Body of pancreas (tissue), 4 donors: ENCODE data around the gene PGC. TPM values are rescaled to one million over a fixed set of nuclear protein-coding genes. Genes with fewer than 3 reads are reported as not detected.

Experiments
- ATAC-seq: fragments of 150-250 bp; one replicate; pipeline ENCODE4 v1.9.1; 2016
- DNase-seq, 4 donors: peaks; one replicate each; pipeline ENCODE4 v3.0.0-alpha.2; 2019
- H3K27ac ChIP-seq, 4 donors: fragments of 200-600 bp; sonication (generic); 1 replicate in 3 of 4; 2 replicates in 1 of 4; pipeline versions ENCODE4 v1.5.1 to v1.6.1; 2016 to 2019; ENCODE audit warnings: mild to moderate bottlenecking in 1 of 4, mixed read lengths in 1 of 4, moderate library complexity in 1 of 4
- H3K27me3 ChIP-seq, 2 donors: fragments of 200-600 bp; sonication (generic); one replicate each; pipeline ENCODE4 v1.6.0; 2016; ENCODE audit warnings: mild to moderate bottlenecking in 1 of 2
- H3K36me3 ChIP-seq, 2 donors: fragments of 200-600 bp; sonication (generic); replicated peaks in 1 of 2; 2 replicates each; pipeline ENCODE4 v1.5.1; 2016; ENCODE audit warnings: low read depth in 2 of 2; ENCODE audit not compliant: insufficient read depth in 1 of 2
- H3K4me1 ChIP-seq: fragments of 200-600 bp; sonication (generic); one replicate; pipeline ENCODE4 v1.6.0; 2016
- H3K4me3 ChIP-seq, 2 donors: fragments of 200-600 bp; sonication (generic); 1 replicate in 1 of 2; 2 replicates in 1 of 2; pipeline ENCODE4 v1.5.1; 2016 to 2019
- H3K9me3 ChIP-seq, 3 donors: fragments of 200-600 bp; sonication (generic); 1 replicate in 2 of 3; 2 replicates in 1 of 3; pipeline ENCODE4 v1.5.1; 2016
- POLR2A ChIP-seq, 3 donors: fragments of 450-650 bp; IDR thresholded peaks; one replicate each; pipeline ENCODE4 v1.6.1; 2016; ENCODE audit warnings: antibody characterized with exemption in 3 of 3, mild to moderate bottlenecking in 2 of 3
- WGBS, 2 donors: methylation state at CpG; one replicate each; pipeline ENCODE4 v1.1.5; 2017; 5-methylcytosine and 5-hydroxymethylcytosine counted together
- intact Hi-C: fragments of 100-400 bp; cut with DNase I; formaldehyde crosslinking; loops from one replicate; pipeline ENCODE4 v1.15.1; 2023
- total RNA-seq, 2 donors: library from RNA; depleted of rRNA; stranded (reverse); fragments of >200 nt; gene quantifications; one replicate each; pipeline ENCODE4 v1.1.0, GENCODE V29; 2016
- TF ChIP-seq, protein P1 (sequence below), 7 experiments: fragments of 450-650 bp in 4 of 7; fragments of 200-600 bp in 3 of 7; sonication (generic) in 3 of 7; IDR thresholded peaks; one replicate each; pipeline ENCODE4 v1.5.1; 2016 to 2019; ENCODE audit warnings: antibody characterized with exemption in 7 of 7

The PGC gene
- total RNA-seq, 2 donors from 2014 or later, result 48.8 to 91.1 TPM

DNA sequence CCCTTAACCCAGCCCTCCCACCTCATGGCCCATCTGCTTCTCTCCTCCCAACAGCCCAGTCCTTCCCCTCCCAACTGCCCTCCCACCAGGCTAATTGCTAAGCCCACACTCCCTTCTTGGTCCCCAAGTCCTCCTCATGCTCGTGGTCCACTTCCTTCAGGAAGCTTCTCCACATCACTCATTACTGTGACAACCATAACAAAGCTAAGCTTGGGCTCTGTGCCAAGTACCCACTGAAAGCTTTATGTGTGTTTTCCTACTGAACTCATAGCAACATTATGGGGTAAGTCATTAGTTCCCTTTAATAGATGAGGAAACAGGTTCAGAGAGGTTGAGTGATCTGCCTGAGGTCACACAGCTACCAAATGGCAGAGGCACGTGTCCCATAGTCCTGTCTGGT, 16.3 kb upstream of the PGC start:
- no peaks in the 10 kb centered on the region for H3K27me3 ChIP-seq
- intact Hi-C loops, result no loop called here
- 25 to 34% methylated on average over 2 of the region's 2 CpGs for WGBS, 2 donors
- ATAC-seq (no peak), DNase-seq (no peak)
- no peaks in the 10 kb centered on the region for H3K36me3 ChIP-seq
- no peaks in the 10 kb centered on the region for H3K9me3 ChIP-seq
- no peak overlapping the region for H3K4me3 ChIP-seq
- TF ChIP-seq, protein P1, sequence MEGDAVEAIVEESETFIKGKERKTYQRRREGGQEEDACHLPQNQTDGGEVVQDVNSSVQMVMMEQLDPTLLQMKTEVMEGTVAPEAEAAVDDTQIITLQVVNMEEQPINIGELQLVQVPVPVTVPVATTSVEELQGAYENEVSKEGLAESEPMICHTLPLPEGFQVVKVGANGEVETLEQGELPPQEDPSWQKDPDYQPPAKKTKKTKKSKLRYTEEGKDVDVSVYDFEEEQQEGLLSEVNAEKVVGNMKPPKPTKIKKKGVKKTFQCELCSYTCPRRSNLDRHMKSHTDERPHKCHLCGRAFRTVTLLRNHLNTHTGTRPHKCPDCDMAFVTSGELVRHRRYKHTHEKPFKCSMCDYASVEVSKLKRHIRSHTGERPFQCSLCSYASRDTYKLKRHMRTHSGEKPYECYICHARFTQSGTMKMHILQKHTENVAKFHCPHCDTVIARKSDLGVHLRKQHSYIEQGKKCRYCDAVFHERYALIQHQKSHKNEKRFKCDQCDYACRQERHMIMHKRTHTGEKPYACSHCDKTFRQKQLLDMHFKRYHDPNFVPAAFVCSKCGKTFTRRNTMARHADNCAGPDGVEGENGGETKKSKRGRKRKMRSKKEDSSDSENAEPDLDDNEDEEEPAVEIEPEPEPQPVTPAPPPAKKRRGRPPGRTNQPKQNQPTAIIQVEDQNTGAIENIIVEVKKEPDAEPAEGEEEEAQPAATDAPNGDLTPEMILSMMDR (IDR thresholded peaks at IDR 0.05), result no peak
- TF ChIP-seq POLR2A (IDR thresholded peaks at IDR 0.05), result no peak
- H3K27ac ChIP-seq, result no peak overlapping the region
- peaks cover 7% of the 10 kb centered on the region for H3K4me1 ChIP-seq

GRCh38 chr6:41759905-41760579, 12.8 kb upstream of the PGC start:
- Histone ChIP-seq H3K9me3 (no peaks in the 10 kb centered on the region), H3K4me1 (no peaks in the 10 kb centered on the region), H3K4me3 (no peak overlapping the region), H3K27ac (no peak overlapping the region), H3K27me3 (no peaks in the 10 kb centered on the region), H3K36me3 (no peaks in the 10 kb centered on the region)
- WGBS, 2 donors, result 81 to 82% methylated on average over 2 of the region's 2 CpGs
- intact Hi-C loops, result no loop called here
- TF ChIP-seq POLR2A (IDR thresholded peaks at IDR 0.05), result no peak
- TF ChIP-seq, protein P1 (IDR thresholded peaks at IDR 0.05), result no peak
- ATAC-seq, result no peak
- DNase-seq, result no peak

- intact Hi-C loops, result no loop called here
These were observed 12.1 kb upstream of the PGC start for GRCh38 chr6:41759106-41759904.

DNA sequence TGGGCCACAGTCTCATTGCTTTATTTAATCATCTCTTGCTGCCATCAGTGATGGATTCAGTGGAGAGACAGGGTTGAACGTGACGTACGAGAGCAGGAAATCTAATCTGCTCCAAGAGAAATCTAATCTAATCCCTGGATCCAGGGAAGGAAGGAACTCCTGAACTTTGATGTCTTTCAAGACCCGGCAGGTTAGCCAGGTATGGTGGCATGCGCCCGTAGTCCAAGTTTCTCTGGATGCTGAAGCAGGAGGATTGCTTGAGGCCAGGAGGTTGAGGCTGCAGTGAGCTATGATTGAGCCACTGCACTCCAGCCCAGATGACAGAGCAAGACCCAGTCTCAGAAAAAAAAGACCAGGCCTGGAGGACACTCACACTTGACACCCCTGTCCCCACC, 11.4 kb upstream of the PGC start:
- ATAC-seq (no peak), DNase-seq (no peak)
- H3K9me3 ChIP-seq, result no peaks in the 10 kb centered on the region
- intact Hi-C loops, result no loop called here
- no peaks in the 10 kb centered on the region for H3K4me1 ChIP-seq
- no peaks in the 10 kb centered on the region for H3K27me3 ChIP-seq
- no peaks in the 10 kb centered on the region for H3K36me3 ChIP-seq
- H3K27ac ChIP-seq, result no peak overlapping the region
- 75 to 80% methylated on average over 1 to 6 of the region's 6 CpGs for WGBS, 2 donors
- TF ChIP-seq, protein P1 (IDR thresholded peaks at IDR 0.05), result no peak
- no peak for TF ChIP-seq POLR2A (IDR thresholded peaks at IDR 0.05)
- H3K4me3 ChIP-seq, result no peak overlapping the region

More at GRCh38 chr6:41759106-41759904, 12.1 kb upstream of the PGC start:
- ATAC-seq, result no peak
- H3K27ac ChIP-seq, result no peak overlapping the region
- H3K4me1 ChIP-seq, result no peaks in the 10 kb centered on the region
- H3K27me3 ChIP-seq, result no peaks in the 10 kb centered on the region
- WGBS, 2 donors, result 78 to 82% methylated on average over 10 to 13 of the region's 13 CpGs
- no peak overlapping the region for H3K4me3 ChIP-seq
- no peak for TF ChIP-seq POLR2A (IDR thresholded peaks at IDR 0.05)
- TF ChIP-seq, protein P1 (IDR thresholded peaks at IDR 0.05), result no peak
- no peaks in the 10 kb centered on the region for H3K36me3 ChIP-seq
- DNase-seq, result no peak
- no peaks in the 10 kb centered on the region for H3K9me3 ChIP-seq
